ENCODE results near the gene CYP26C1.
"Not testable (repeated sequence)": the region's sequence is repeated elsewhere in the genome, so short reads cannot be mapped to it uniquely, and the experiment has no call there.

The CYP26C1 gene

DNA sequence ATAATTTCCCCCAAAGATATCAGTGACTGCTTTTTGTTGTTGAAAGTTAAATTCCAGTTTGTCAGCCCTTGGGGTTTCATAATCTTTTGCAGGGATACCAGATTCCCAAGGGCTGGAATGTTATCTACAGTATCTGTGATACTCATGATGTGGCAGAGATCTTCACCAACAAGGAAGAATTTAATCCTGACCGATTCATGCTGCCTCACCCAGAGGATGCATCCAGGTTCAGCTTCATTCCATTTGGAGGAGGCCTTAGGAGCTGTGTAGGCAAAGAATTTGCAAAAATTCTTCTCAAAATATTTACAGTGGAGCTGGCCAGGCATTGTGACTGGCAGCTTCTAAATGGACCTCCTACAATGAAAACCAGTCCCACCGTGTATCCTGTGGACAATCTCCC is 16.3 kb downstream of the CYP26C1 start:
- no peak for DNase-seq

- no peak for DNase-seq
Observed at GRCh38 chr10:93077860-93078337, 17.3 kb downstream of the CYP26C1 start.

GRCh38 chr10:93079663-93080349 is 19.2 kb downstream of the CYP26C1 start:
- no peak for DNase-seq

GRCh38 chr10:93080350-93081046 is 19.9 kb downstream of the CYP26C1 start:
- no peak for DNase-seq

GRCh38 chr10:93081318-93081717 is 20.7 kb downstream of the CYP26C1 start:
- DNase-seq, result no peak

DNA sequence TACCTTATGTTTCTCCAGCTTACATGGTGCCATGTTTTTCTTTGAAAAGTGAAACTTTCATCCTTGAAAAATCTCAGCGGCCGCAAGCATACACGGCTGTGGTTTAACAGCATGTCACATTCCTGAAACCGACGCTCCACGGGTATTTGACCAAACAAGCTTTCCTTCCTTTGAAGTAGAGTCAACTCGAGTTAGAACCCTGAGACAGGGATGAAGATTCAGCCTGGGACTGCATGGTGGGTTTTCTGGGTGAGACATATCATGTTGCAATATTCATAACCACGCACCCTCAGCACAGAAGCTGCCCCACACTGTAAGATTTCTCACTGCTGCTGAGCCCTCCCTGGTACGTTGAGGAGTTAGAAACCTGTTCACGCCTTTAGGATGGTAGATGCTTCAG is 21.2 kb downstream of the CYP26C1 start:
- DNase-seq, result no peak

GRCh38 chr10:93083743-93084539 is 23.3 kb downstream of the CYP26C1 start:
- no peak for DNase-seq

DNA sequence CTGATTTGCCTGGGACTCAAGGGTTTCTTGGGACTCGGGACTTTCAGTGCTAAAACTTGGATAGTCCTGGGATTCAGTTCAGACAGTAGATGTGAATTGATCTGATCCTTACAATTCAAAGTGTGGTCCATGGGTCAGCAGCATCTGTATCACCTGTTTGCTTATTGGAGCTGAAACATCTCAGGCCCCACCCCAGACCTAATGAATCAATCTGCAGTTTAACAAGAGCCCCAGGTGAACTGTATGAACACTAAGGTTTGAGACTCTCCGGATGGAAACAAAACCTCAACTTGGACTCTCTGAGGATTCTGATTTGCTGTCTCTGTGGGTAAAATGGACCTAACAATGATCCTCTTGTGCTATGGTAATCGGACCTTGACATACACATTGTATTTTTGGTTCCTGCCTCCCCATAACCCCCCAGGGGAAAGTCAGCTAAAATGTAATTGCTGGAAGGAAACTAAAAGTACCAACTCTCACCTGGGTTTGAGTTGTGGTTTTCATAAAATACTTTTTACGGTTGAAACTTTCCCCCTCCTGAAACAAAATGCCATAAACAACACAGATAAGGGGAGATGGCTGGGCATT is 24.8 kb downstream of the CYP26C1 start:
- no peak for DNase-seq

GRCh38 chr10:93086289-93086688 is 25.7 kb downstream of the CYP26C1 start:
- DNase-seq, result no peak

DNA sequence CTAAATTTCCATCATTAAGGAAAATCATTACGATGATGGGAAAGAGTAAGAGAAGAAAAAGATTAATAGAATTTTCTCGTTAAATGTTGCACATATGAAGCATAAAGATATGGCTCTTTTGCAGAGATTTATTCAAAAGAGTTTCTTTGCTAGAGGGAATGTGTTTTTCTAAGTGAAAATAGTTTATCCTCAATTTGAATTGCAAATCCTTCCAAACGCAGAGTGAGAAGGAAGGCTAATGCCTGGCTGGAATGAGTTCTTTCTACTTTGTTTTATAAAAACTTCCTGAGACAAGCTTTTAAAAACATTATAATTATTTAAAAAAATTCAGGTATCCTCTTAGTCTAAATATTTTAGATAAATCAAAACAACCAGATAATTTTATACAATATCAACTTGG is 27.2 kb downstream of the CYP26C1 start:
- DNase-seq, result no peak

- no peak for DNase-seq
Observed at GRCh38 chr10:93088466-93088865, 27.9 kb downstream of the CYP26C1 start.

GRCh38 chr10:93090619-93091018 is 30.0 kb downstream of the CYP26C1 start:
- no peak for DNase-seq

DNA sequence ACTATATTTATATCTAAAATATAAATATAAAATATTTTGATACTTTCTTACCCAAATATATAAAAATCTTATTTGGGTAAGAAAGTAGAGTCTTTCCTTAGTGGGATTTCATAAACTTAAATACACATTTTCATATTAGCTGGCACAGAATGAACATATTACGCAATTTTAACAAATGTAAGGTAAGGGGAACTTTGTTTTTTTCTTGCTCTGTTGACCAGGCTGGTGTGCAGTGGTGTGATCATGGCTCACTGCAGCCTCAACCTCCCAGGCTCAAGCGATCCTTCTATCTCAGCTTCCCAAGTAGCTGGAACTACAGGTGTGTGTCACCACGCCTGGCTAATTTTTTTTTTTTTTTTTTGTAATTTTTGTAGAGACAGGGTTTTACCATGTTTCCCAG is 31.4 kb downstream of the CYP26C1 start:
- no peak for DNase-seq

DNA sequence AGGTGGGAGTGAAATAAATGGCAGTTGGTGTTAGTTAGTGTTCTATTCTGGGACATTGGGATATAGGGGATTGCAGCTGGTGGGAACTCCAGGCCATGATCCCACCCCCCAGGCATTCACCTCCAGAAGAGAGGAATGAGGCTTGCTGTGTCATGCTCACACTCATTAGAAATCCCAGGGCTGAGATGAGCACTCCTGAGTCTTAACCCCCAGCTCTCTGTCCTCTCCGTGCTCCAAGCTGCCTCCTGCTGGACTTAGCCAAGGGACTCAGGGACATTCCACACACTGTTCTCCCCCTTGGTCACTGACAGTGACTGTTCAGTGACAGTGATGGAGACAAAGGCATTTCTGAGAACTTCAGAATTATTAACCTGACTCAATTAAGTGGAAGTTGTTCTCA is 34.6 kb downstream of the CYP26C1 start:
- no peak for DNase-seq

GRCh38 chr10:93096901-93097300 is 36.3 kb downstream of the CYP26C1 start:
- no peak for DNase-seq

GRCh38 chr10:93097386-93097785 is 36.8 kb downstream of the CYP26C1 start:
- no peak for DNase-seq

DNA sequence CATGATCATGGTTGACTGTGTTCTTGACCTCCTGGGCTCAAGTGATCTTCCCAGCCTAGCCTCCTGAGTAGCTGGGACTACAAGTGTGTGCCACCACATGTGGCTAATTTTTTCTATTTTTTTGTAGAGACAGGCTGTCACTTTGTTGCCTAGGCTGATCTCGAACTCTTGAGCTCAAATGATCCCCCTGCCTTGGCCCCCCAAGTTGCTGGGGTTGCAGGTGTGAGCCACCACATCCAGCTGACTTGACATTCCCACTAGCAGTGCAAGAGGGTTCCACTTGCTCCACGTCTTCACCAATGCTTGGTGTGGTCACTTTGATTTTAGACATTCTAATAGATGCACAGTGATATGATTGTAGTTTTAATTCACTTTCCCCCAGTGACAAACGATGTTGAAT is 38.2 kb downstream of the CYP26C1 start:
- no peak for DNase-seq

DNA sequence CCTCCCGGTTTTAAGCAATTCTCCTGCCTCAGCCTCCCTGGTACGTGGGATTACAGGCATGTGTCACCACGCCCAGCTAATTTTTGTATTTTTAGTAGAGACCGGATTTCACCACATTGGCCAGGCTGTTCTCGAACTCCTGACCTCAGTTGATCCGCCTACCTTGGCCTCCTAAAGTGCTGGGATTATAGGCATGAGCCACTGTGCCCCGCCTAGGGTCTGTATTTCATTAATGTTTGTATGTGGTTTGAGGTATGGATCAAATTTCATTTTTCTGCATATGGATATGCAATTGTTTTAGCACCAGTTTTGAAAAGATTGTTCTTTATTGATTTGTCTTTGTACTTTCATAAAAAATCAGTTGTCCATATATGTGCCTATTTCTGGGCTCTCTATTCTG is 39.1 kb downstream of the CYP26C1 start:
- no peak for DNase-seq

- DNase-seq, result not testable (repeated sequence)
Observed at GRCh38 chr10:93101148-93101547, 40.5 kb downstream of the CYP26C1 start.

GRCh38 chr10:93103953-93104352 is 43.4 kb downstream of the CYP26C1 start:
- DNase-seq, result no peak

- no peak for DNase-seq
Observed at GRCh38 chr10:93106631-93107072, 46.1 kb downstream of the CYP26C1 start.

DNA sequence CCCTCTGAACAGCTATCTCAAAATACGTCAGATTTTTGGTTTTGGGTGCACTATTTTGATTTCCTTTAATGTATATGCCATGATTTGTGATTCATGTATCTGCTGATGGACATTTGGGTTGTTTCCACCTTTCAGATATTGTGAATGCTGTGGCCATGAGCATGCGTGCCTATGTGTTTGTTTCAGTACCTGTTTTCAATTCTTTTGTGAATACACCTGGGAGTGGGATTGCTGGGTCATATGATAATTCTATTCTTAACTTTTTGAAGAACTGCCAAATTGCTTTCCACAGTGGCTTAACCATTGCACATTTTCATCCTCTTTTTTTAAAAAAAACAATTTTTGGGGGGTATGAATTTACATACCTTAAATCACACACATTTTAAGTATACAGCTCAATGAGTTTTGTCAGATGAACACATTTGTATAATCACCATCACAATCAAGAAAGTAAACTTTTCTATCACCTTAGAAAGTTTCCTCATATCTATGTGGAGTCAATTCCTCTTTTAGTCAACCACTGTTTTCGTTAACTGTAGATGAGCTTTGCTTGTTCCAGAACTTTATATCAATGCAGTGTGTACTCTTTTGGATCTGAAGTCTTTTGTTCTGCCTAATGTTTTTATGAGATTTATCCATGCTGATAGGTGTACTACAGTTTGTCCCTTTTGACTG is 50.0 kb downstream of the CYP26C1 start:
- no peak for DNase-seq

All from right kidney (tissue), 1 donor.